GM19328 (cell line): ENCODE data around the gene TRPM3.

Experiments used
- ATAC-seq: cut with Tn5 transposase; IDR thresholded peaks from one replicate; pipeline ENCODE4 v1.9.1; 2021; ENCODE audit warnings: mild to moderate bottlenecking, moderate library complexity; ENCODE audit not compliant: unreplicated experiment

The TRPM3 gene

GRCh38 chr9:71098801-71099200 lies 22.6 kb downstream of the TRPM3 start:
- no peak for ATAC-seq

- ATAC-seq, result no peak
Measured at GRCh38 chr9:71097671-71098070, 23.8 kb downstream of the TRPM3 start.

- no peak for ATAC-seq
Measured at GRCh38 chr9:71096421-71097108, 24.9 kb downstream of the TRPM3 start.

- no peak for ATAC-seq
Measured at GRCh38 chr9:71094708-71095251, 26.6 kb downstream of the TRPM3 start.

- no peak for ATAC-seq
Measured at GRCh38 chr9:71090896-71091295, 30.5 kb downstream of the TRPM3 start.

- no peak for ATAC-seq
Measured at GRCh38 chr9:71079451-71079850, 42.0 kb downstream of the TRPM3 start.

GRCh38 chr9:71076096-71076495 lies 45.3 kb downstream of the TRPM3 start:
- ATAC-seq, result no peak

GRCh38 chr9:71073494-71073893 lies 47.9 kb downstream of the TRPM3 start:
- ATAC-seq, result no peak

GRCh38 chr9:71072587-71072986 lies 48.8 kb downstream of the TRPM3 start:
- ATAC-seq, result no peak

GRCh38 chr9:71071633-71072032 lies 49.8 kb downstream of the TRPM3 start:
- ATAC-seq, result no peak

GRCh38 chr9:71058660-71059059 lies 62.8 kb downstream of the TRPM3 start:
- no peak for ATAC-seq

- ATAC-seq, result no peak
Measured at GRCh38 chr9:71052287-71052686, 69.1 kb downstream of the TRPM3 start.

- no peak for ATAC-seq
Measured at GRCh38 chr9:71048280-71048679, 73.1 kb downstream of the TRPM3 start.

- no peak for ATAC-seq
Measured at GRCh38 chr9:71042448-71042990, 78.9 kb downstream of the TRPM3 start.

GRCh38 chr9:71037521-71037920 lies 83.9 kb downstream of the TRPM3 start:
- no peak for ATAC-seq

- no peak for ATAC-seq
Measured at GRCh38 chr9:71036501-71036900, 84.9 kb downstream of the TRPM3 start.

GRCh38 chr9:71032779-71033178 lies 88.6 kb downstream of the TRPM3 start:
- no peak for ATAC-seq

GRCh38 chr9:71025728-71026127 lies 95.7 kb downstream of the TRPM3 start:
- ATAC-seq, result no peak

- ATAC-seq, result no peak
Measured at GRCh38 chr9:71025201-71025600, 96.2 kb downstream of the TRPM3 start.

- no peak for ATAC-seq
Measured at GRCh38 chr9:71010258-71010657, 111.2 kb downstream of the TRPM3 start.

GRCh38 chr9:71005456-71005855 lies 116.0 kb downstream of the TRPM3 start:
- ATAC-seq, result no peak

GRCh38 chr9:71004196-71004595 lies 117.2 kb downstream of the TRPM3 start:
- no peak for ATAC-seq

GRCh38 chr9:71003346-71003745 lies 118.1 kb downstream of the TRPM3 start:
- no peak for ATAC-seq
